Ectodermal cell (in vitro differentiated cells): ENCODE results near the gene PLD2.

Experiments
- H3K27ac ChIP-seq: 2 replicates; pipeline ENCODE4 v1.7.0; 2013; ENCODE audit warnings: mild to moderate bottlenecking, low read depth, low read length; ENCODE audit not compliant: insufficient read depth, poor library complexity, severe bottlenecking
- H3K27me3 ChIP-seq: 2 replicates; pipeline ENCODE4 v1.7.0; 2013; ENCODE audit warnings: mild to moderate bottlenecking, low read length; ENCODE audit not compliant: insufficient read depth, control insufficient read depth, poor library complexity, severe bottlenecking
- H3K36me3 ChIP-seq: one replicate; pipeline ENCODE4 v1.7.0; 2013; ENCODE audit warnings: low read length; ENCODE audit not compliant: control insufficient read depth, insufficient read depth
- H3K4me1 ChIP-seq: one replicate; pipeline ENCODE4 v1.7.0; 2013; ENCODE audit warnings: low read length; ENCODE audit not compliant: control insufficient read depth, insufficient read depth
- H3K4me3 ChIP-seq: 2 replicates; pipeline ENCODE4 v1.7.0; 2013; ENCODE audit warnings: low read depth, low read length, control low read depth; ENCODE audit not compliant: insufficient read depth
- H3K9me3 ChIP-seq: 2 replicates; pipeline ENCODE4 v1.7.0; 2013; ENCODE audit warnings: mild to moderate bottlenecking, low read length, moderate library complexity; ENCODE audit not compliant: control insufficient read depth
- WGBS, 2 experiments: methylation state at CpG; one replicate each; pipeline ENCODE4 v1.1.7; 2013; ENCODE audit warnings: missing lambda C conversion rate in 2 of 2; 5-methylcytosine and 5-hydroxymethylcytosine counted together

PLD2 gene

GRCh38 chr17:4833941-4834680 lies 27.2 kb downstream of the PLD2 start:
- H3K27ac ChIP-seq = no peak overlapping the region
- H3K27me3 ChIP-seq = no peaks in the 10 kb centered on the region
- no peaks in the 10 kb centered on the region for H3K36me3 ChIP-seq
- 19 to 28% methylated on average over 14 to 15 of the region's 15 CpGs for WGBS, 2 experiments
- H3K9me3 ChIP-seq = no peaks in the 10 kb centered on the region
- peak overlapping the region; percentile 74 for H3K4me3 ChIP-seq
- peaks cover 22% of the 10 kb centered on the region for H3K4me1 ChIP-seq

GRCh38 chr17:4834681-4835020 lies 27.7 kb downstream of the PLD2 start:
- WGBS, 2 experiments = 86 to 90% methylated on average over 4 of the region's 4 CpGs
- Histone ChIP-seq H3K36me3 (no peaks in the 10 kb centered on the region), H3K4me3 (peak overlapping the region; percentile 74), H3K4me1 (peaks cover 22% of the 10 kb centered on the region), H3K27ac (no peak overlapping the region), H3K9me3 (no peaks in the 10 kb centered on the region), H3K27me3 (no peaks in the 10 kb centered on the region)

- peaks cover 22% of the 10 kb centered on the region for H3K4me1 ChIP-seq
- no peak overlapping the region for H3K4me3 ChIP-seq
- H3K27me3 ChIP-seq = no peaks in the 10 kb centered on the region
- no peaks in the 10 kb centered on the region for H3K9me3 ChIP-seq
- no peak overlapping the region for H3K27ac ChIP-seq
- no peaks in the 10 kb centered on the region for H3K36me3 ChIP-seq
- WGBS, 2 experiments = 92 to 94% methylated on average over 4 of the region's 4 CpGs
Measured at GRCh38 chr17:4836221-4836620, 29.3 kb downstream of the PLD2 start.

- WGBS, 2 experiments = 87 to 90% methylated on average over 13 of the region's 13 CpGs
- H3K36me3 ChIP-seq = no peaks in the 10 kb centered on the region
- H3K27ac ChIP-seq = peak overlapping the region; percentile 13
- no peaks in the 10 kb centered on the region for H3K9me3 ChIP-seq
- no peak overlapping the region for H3K4me3 ChIP-seq
- H3K27me3 ChIP-seq = no peaks in the 10 kb centered on the region
- H3K4me1 ChIP-seq = peaks cover 22% of the 10 kb centered on the region
Measured at GRCh38 chr17:4837471-4838308, 30.7 kb downstream of the PLD2 start.

DNA sequence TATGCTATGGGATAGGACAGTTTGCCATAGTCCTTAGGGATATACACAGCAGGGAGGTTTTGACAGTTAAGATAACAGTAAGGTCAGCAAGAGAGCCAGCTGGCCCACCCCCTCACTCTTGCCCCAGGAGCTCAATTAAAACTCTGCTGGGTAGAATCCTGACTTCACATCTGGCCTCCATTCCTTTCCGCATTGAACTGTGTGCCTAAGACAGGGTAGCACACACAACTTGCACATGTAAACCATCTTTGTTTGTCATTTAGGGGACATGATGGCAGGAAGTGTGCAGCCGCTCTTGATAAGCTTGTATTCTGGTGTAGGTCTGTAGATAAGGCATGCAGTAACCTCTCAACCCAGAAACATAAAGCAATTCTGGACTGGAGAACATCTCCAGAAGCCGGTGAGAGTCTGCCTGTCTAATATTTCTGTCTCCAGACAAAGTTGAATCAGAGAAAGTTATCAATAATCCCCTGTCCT lies 31.4 kb downstream of the PLD2 start:
- H3K27me3 ChIP-seq = no peaks in the 10 kb centered on the region
- 94 to 96% methylated on average over 2 to 3 of the region's 3 CpGs for whole genome bisulfite sequencing, 2 experiments
- H3K4me3 ChIP-seq = no peak overlapping the region
- H3K9me3 ChIP-seq = no peaks in the 10 kb centered on the region
- H3K4me1 ChIP-seq = peaks cover 22% of the 10 kb centered on the region
- H3K36me3 ChIP-seq = no peaks in the 10 kb centered on the region
- no peak overlapping the region for H3K27ac ChIP-seq

DNA sequence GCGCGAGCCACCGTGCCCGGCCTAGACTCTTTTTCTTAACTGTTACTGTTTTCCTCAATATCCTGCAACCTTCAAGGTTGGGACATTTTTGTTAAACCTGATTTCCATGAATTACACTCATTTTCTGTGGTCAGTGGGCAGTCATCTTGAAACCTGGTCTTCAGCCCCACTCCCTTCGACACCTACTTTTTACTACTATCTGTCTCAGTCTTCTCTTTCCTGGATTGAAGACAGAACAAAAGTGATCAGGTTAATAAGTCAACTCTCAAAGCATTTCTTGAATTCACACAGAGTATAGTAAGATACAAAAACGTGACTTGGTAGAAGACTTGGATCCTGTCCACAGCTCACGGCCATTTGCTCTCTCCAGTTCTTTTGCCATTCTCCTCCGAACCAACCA lies 32.3 kb downstream of the PLD2 start:
- H3K27ac ChIP-seq = no peak overlapping the region
- H3K4me3 ChIP-seq = no peak overlapping the region
- H3K4me1 ChIP-seq = peaks cover 17% of the 10 kb centered on the region
- H3K9me3 ChIP-seq = no peaks in the 10 kb centered on the region
- H3K36me3 ChIP-seq = no peaks in the 10 kb centered on the region
- 93 to 97% methylated on average over 8 of the region's 8 CpGs for WGBS, 2 experiments
- no peaks in the 10 kb centered on the region for H3K27me3 ChIP-seq

GRCh38 chr17:4839965-4840892 lies 33.3 kb downstream of the PLD2 start:
- no peaks in the 10 kb centered on the region for H3K36me3 ChIP-seq
- H3K4me3 ChIP-seq = no peak overlapping the region
- no peaks in the 10 kb centered on the region for H3K9me3 ChIP-seq
- no peaks in the 10 kb centered on the region for H3K27me3 ChIP-seq
- H3K4me1 ChIP-seq = peaks cover 7% of the 10 kb centered on the region
- no peak overlapping the region for H3K27ac ChIP-seq
- 92 to 93% methylated on average over 8 of the region's 8 CpGs for WGBS, 2 experiments

GRCh38 chr17:4840893-4841242 lies 33.9 kb downstream of the PLD2 start:
- no peak overlapping the region for H3K27ac ChIP-seq
- no peaks in the 10 kb centered on the region for H3K27me3 ChIP-seq
- no peaks in the 10 kb centered on the region for H3K36me3 ChIP-seq
- H3K9me3 ChIP-seq = no peaks in the 10 kb centered on the region
- H3K4me3 ChIP-seq = no peak overlapping the region
- peaks cover 6% of the 10 kb centered on the region for H3K4me1 ChIP-seq
- WGBS, 2 experiments = 81 to 84% methylated on average over 10 of the region's 10 CpGs

DNA sequence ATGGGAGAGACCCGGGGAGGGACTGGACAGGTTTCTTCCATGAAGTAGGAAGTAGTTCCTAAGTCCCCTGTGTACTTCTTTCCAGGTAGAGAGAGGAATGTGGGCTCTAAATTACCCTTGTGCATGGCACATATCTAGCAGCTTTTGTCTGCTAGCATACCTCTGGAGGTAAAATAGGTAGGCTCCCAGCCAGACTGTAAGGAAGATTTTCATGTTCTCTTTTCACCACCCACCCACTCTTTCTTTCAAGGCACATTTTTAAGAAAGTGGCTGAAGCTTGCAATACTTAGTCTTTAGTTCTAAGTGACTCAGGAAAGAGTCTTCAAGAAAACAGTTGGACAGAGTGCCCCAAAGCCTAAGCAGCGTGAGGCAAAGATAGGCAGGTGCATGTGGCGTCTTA lies 35.4 kb downstream of the PLD2 start:
- peaks cover 6% of the 10 kb centered on the region for H3K4me1 ChIP-seq
- no peak overlapping the region for H3K4me3 ChIP-seq
- H3K36me3 ChIP-seq = no peaks in the 10 kb centered on the region
- no peaks in the 10 kb centered on the region for H3K9me3 ChIP-seq
- no peaks in the 10 kb centered on the region for H3K27me3 ChIP-seq
- 95 to 97% methylated on average over 3 of the region's 3 CpGs for whole genome bisulfite sequencing, 2 experiments
- H3K27ac ChIP-seq = no peak overlapping the region
